Sciatic nerve (tissue), 1 donor: Measurements from ENCODE around the gene KRTAP10-4. TPM values are rescaled to one million over a fixed set of nuclear protein-coding genes. Genes with fewer than 3 reads are reported as not detected.

Experiments
- total RNA-seq: library from RNA; stranded (reverse); fragmentation: NEBNext Ultra II Directional; extraction: Animal tissue kit (Norgen Biotek cat#: 25700); gene quantifications from one replicate; pipeline ENCODE4 v1.2.1, GENCODE V29; 2021
- donor health status: DM: no; HTN: no; CAD: no.

Gene KRTAP10-4
- total RNA-seq, 1 donor from 2014 or later, result not detected

Other genes starting within 250 kb of the KRTAP10-4 start
- gene CFAP410, start 234.3 kb upstream of the KRTAP10-4 start, total RNA-seq, result 26.7 TPM
- gene TRPM2, start 220.1 kb upstream of the KRTAP10-4 start, total RNA-seq, result 9.9 TPM
- gene LRRC3, start 118.2 kb upstream of the KRTAP10-4 start, total RNA-seq, result 6.8 TPM
- gene KRTAP10-1, start 33.5 kb upstream of the KRTAP10-4 start, total RNA-seq, result not detected
- not detected for gene KRTAP10-2, start 22.2 kb upstream of the KRTAP10-4 start, total RNA-seq
- gene KRTAP10-3, start 14.9 kb upstream of the KRTAP10-4 start, total RNA-seq, result not detected
- not detected for gene KRTAP10-5, start 6.9 kb downstream of the KRTAP10-4 start, total RNA-seq
- gene KRTAP10-6, start 18.8 kb downstream of the KRTAP10-4 start, total RNA-seq, result not detected
- gene KRTAP10-7, start 26.9 kb downstream of the KRTAP10-4 start, total RNA-seq, result not detected
- not detected for gene KRTAP10-8, start 38.4 kb downstream of the KRTAP10-4 start, total RNA-seq
- gene KRTAP10-9, start 53.4 kb downstream of the KRTAP10-4 start, total RNA-seq, result not detected
- gene KRTAP10-10, start 63.6 kb downstream of the KRTAP10-4 start, total RNA-seq, result not detected
- not detected for gene KRTAP10-11, start 72.7 kb downstream of the KRTAP10-4 start, total RNA-seq
- not detected for gene KRTAP12-4, start 80.9 kb downstream of the KRTAP10-4 start, total RNA-seq
- gene KRTAP12-3, start 84.2 kb downstream of the KRTAP10-4 start, total RNA-seq, result not detected
- gene KRTAP12-2, start 93.2 kb downstream of the KRTAP10-4 start, total RNA-seq, result not detected
- gene KRTAP12-1, start 108.4 kb downstream of the KRTAP10-4 start, total RNA-seq, result not detected
- not detected for gene KRTAP10-12, start 123.4 kb downstream of the KRTAP10-4 start, total RNA-seq
- gene TSPEAR, start 137.8 kb downstream of the KRTAP10-4 start, total RNA-seq, result not detected
- gene UBE2G2, start 228.1 kb downstream of the KRTAP10-4 start, total RNA-seq, result 78.0 TPM
- gene SUMO3, start 244.3 kb downstream of the KRTAP10-4 start, total RNA-seq, result 65.5 TPM